H9 (cell line): ENCODE data around the gene PFN1. TPM values are rescaled to one million over a fixed set of nuclear protein-coding genes. Genes with fewer than 3 reads are reported as not detected.
A peak's percentile ranks its signal among the peaks of the same experiment; 100 is the strongest.

ENCODE experiments used
- DNase-seq: peaks from one replicate; pipeline ENCODE4 v3.0.0-alpha.2; 2017
- H2AFZ ChIP-seq: one replicate; pipeline ENCODE4 v1.6.1; 2013; ENCODE audit warnings: mild to moderate bottlenecking, low read length, control low read depth, moderate library complexity
- H2AK5ac ChIP-seq: 2 replicates; pipeline ENCODE4 v1.6.1; 2013; ENCODE audit warnings: low read length, control low read depth, mixed read lengths; ENCODE audit not compliant: insufficient read length
- H2BK120ac ChIP-seq: one replicate; pipeline ENCODE4 v1.6.1; 2013; ENCODE audit warnings: low read depth, mild to moderate bottlenecking, low read length, control low read depth, inconsistent platforms; ENCODE audit not compliant: poor library complexity, severe bottlenecking
- H2BK12ac ChIP-seq: 2 replicates; pipeline ENCODE4 v1.6.1; 2013; ENCODE audit warnings: low read length, control low read depth, mixed read lengths, low read depth; ENCODE audit not compliant: insufficient read length
- H2BK15ac ChIP-seq: 2 replicates; pipeline ENCODE4 v1.6.1; 2013; ENCODE audit warnings: low read depth, low read length, control low read depth
- H2BK20ac ChIP-seq: one replicate; pipeline ENCODE4 v1.6.1; 2013; ENCODE audit warnings: low read depth, mild to moderate bottlenecking, low read length, control low read depth, inconsistent platforms; ENCODE audit not compliant: poor library complexity, severe bottlenecking
- H2BK5ac ChIP-seq: 2 replicates; pipeline ENCODE4 v1.6.1; 2013; ENCODE audit warnings: low read length, control low read depth, mixed read lengths; ENCODE audit not compliant: insufficient read length
- H3K14ac ChIP-seq: 2 replicates; pipeline ENCODE4 v1.6.1; 2013; ENCODE audit warnings: low read length, control low read depth; ENCODE audit not compliant: insufficient read depth
- H3K18ac ChIP-seq: 2 replicates; pipeline ENCODE4 v1.6.1; 2013; ENCODE audit warnings: low read depth, mild to moderate bottlenecking, mixed read lengths, low read length, control low read depth; ENCODE audit not compliant: insufficient read length
- H3K23ac ChIP-seq: 2 replicates; pipeline ENCODE4 v1.6.1; 2013; ENCODE audit warnings: low read length, control low read depth, mixed read lengths, low read depth; ENCODE audit not compliant: insufficient read length
- H3K23me2 ChIP-seq: 2 replicates; pipeline ENCODE4 v1.6.1; 2013; ENCODE audit warnings: low read depth, mild to moderate bottlenecking, mixed read lengths, low read length, control low read depth; ENCODE audit not compliant: insufficient read length, poor library complexity, severe bottlenecking
- H3K27ac ChIP-seq: 2 replicates; pipeline ENCODE4 v1.5.1; 2013; ENCODE audit warnings: low read length, control low read depth, mixed read lengths, low read depth; ENCODE audit not compliant: insufficient read length
- H3K27me3 ChIP-seq: 2 replicates; pipeline ENCODE4 v1.6.1; 2013; ENCODE audit warnings: low read length, control low read depth, inconsistent platforms; ENCODE audit not compliant: insufficient read depth
- H3K4ac ChIP-seq: 2 replicates; pipeline ENCODE4 v1.6.1; 2013; ENCODE audit warnings: low read depth, mild to moderate bottlenecking, control low read depth, inconsistent platforms, low read length, moderate library complexity
- H3K4me1 ChIP-seq: 2 replicates; pipeline ENCODE4 v1.6.1; 2013; ENCODE audit warnings: low read length, control low read depth, inconsistent platforms; ENCODE audit not compliant: insufficient read depth
- H3K4me2 ChIP-seq: 2 replicates; pipeline ENCODE4 v1.6.1; 2013; ENCODE audit warnings: low read length, control low read depth, mixed read lengths; ENCODE audit not compliant: insufficient read length, insufficient read depth
- H3K56ac ChIP-seq: 2 replicates; pipeline ENCODE4 v1.6.1; 2013; ENCODE audit warnings: low read depth, mild to moderate bottlenecking, mixed read lengths, low read length, control low read depth; ENCODE audit not compliant: insufficient read length
- H3K79me1 ChIP-seq: 2 replicates; pipeline ENCODE4 v1.6.1; 2013; ENCODE audit warnings: low read depth, mild to moderate bottlenecking, moderate library complexity, low read length, control low read depth, inconsistent platforms; ENCODE audit not compliant: insufficient read depth, poor library complexity, severe bottlenecking
- H3K79me2 ChIP-seq: 2 replicates; pipeline ENCODE4 v1.6.1; 2013; ENCODE audit warnings: low read length, control low read depth, inconsistent platforms; ENCODE audit not compliant: insufficient read depth
- H3K9ac ChIP-seq: 2 replicates; pipeline ENCODE4 v1.6.1; 2013; ENCODE audit warnings: low read length, control low read depth, mixed read lengths; ENCODE audit not compliant: insufficient read length; ENCODE audit errors: extremely low read depth
- H3K9me3 ChIP-seq: one replicate; pipeline ENCODE4 v1.6.1; 2013; ENCODE audit warnings: low read depth, low read length, inconsistent platforms; ENCODE audit not compliant: control insufficient read depth
- H3T11ph ChIP-seq: one replicate; pipeline ENCODE4 v1.6.1; 2013; ENCODE audit warnings: mild to moderate bottlenecking, low read length, control low read depth, inconsistent platforms
- H4K20me1 ChIP-seq: one replicate; pipeline ENCODE4 v1.6.1; 2013; ENCODE audit not compliant: control insufficient read depth, insufficient read length, insufficient read depth
- H4K5ac ChIP-seq: 2 replicates; pipeline ENCODE4 v1.6.1; 2013; ENCODE audit warnings: low read depth, mild to moderate bottlenecking, mixed read lengths, low read length, control low read depth; ENCODE audit not compliant: insufficient read length
- H4K8ac ChIP-seq: replicated peaks from 2 replicates; pipeline ENCODE4 v1.6.1; 2013; ENCODE audit warnings: low read length, control low read depth, mixed read lengths, low read depth; ENCODE audit not compliant: insufficient read length
- H4K91ac ChIP-seq: 2 replicates; pipeline ENCODE4 v1.6.1; 2013; ENCODE audit warnings: low read depth, mild to moderate bottlenecking, moderate library complexity, mixed read lengths, low read length, control low read depth; ENCODE audit not compliant: insufficient read length
- H3K27ac Mint-ChIP-seq, 3 experiments: 2 replicates in 2 of 3; 3 replicates in 1 of 3; pipeline ENCODE4 v1.8.0; 2020 to 2021; ENCODE audit warnings: mixed read lengths in 3 of 3, mild to moderate bottlenecking in 1 of 3, moderate library complexity in 1 of 3
- H3K27me3 Mint-ChIP-seq: 2 replicates; pipeline ENCODE4 v1.8.0; 2021; ENCODE audit warnings: low read depth, mild to moderate bottlenecking, moderate library complexity, mixed read lengths
- H3K36me3 Mint-ChIP-seq, 3 experiments: 2 replicates in 2 of 3; 3 replicates in 1 of 3; pipeline ENCODE4 v1.8.0; 2020 to 2021; ENCODE audit warnings: low read depth in 3 of 3, mixed read lengths in 3 of 3; ENCODE audit not compliant: insufficient read depth in 1 of 3
- H3K4me1 Mint-ChIP-seq, 2 experiments: 2 replicates each; pipeline ENCODE4 v1.8.0; 2020; ENCODE audit warnings: mixed read lengths in 2 of 2
- H3K4me3 Mint-ChIP-seq, 2 experiments: 2 replicates in 1 of 2; 3 replicates in 1 of 2; pipeline ENCODE4 v1.8.0; 2020 to 2021; ENCODE audit warnings: mild to moderate bottlenecking in 2 of 2, mixed read lengths in 2 of 2, moderate library complexity in 1 of 2
- H3K9me3 Mint-ChIP-seq, 2 experiments: 2 replicates in 1 of 2; 3 replicates in 1 of 2; pipeline ENCODE4 v1.8.0; 2020; ENCODE audit warnings: mild to moderate bottlenecking in 2 of 2, mixed read lengths in 2 of 2, moderate library complexity in 1 of 2
- WGBS: extraction: QIAGEN DNeasy Blood & Tissue Kit; methylation state at CpG from one replicate; pipeline ENCODE4 v1.1.7; 2013; ENCODE audit warnings: missing lambda C conversion rate, low lambda C conversion rate, mixed read lengths; ENCODE audit not compliant: insufficient read length; ENCODE audit errors: extremely low coverage; 5-methylcytosine and 5-hydroxymethylcytosine counted together
- total RNA-seq: library from RNA; stranded (reverse); gene quantifications from 2 replicates; pipeline ENCODE4 v1.2.1, GENCODE V29; 2021
- TF ChIP-seq, protein P1 (sequence below): fragments of 200-600 bp; sonication (generic); conservative IDR thresholded peaks from 3 replicates; pipeline ENCODE4 v1.8.0; 2021; ENCODE audit warnings: antibody characterized with exemption, mild to moderate bottlenecking

PFN1 gene
- total RNA-seq, 1 experiment from 2014 or later: 1,149 TPM

DNA sequence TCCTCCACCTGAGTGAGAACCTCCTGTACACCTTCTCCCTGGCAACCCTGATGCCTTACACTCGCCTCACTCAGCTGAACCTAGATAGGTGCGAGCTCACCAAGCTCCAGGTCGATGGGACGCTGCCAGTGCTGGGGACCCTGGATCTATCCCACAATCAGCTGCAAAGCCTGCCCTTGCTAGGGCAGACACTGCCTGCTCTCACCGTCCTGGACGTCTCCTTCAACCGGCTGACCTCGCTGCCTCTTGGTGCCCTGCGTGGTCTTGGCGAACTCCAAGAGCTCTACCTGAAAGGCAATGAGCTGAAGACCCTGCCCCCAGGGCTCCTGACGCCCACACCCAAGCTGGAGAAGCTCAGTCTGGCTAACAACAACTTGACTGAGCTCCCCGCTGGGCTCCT, 15.6 kb downstream of the PFN1 start:
- Histone ChIP-seq H3T11ph (no peak overlapping the region), H3K9me3 (no peaks in the 10 kb centered on the region), H3K79me2 (no peaks in the 10 kb centered on the region), H3K23me2 (no peaks in the 10 kb centered on the region), H2BK5ac (no peak overlapping the region), H3K56ac (no peak overlapping the region), H3K4ac (no peak overlapping the region), H2AFZ (no peak overlapping the region), H2AK5ac (no peak overlapping the region), H2BK20ac (no peak overlapping the region), H2BK120ac (no peak overlapping the region), H4K5ac (no peak overlapping the region), H3K14ac (no peak overlapping the region), H4K8ac (no peak overlapping the region), H3K4me2 (no peak overlapping the region), H3K27me3 (no peaks in the 10 kb centered on the region), H3K79me1 (no peaks in the 10 kb centered on the region), H2BK12ac (no peak overlapping the region), H3K27ac (no peak overlapping the region), H3K23ac (no peak overlapping the region), H2BK15ac (no peak overlapping the region), H4K91ac (no peak overlapping the region), H3K9ac (no peak overlapping the region), H3K4me1 (no peaks in the 10 kb centered on the region), H4K20me1 (peaks cover 3% of the 10 kb centered on the region), H3K18ac (no peak overlapping the region)
- Mint-ChIP-seq H3K27me3 (no peaks in the 10 kb centered on the region; the same call in 1 of the 2 replicates), H3K27ac (peak overlapping the region in 1 of 3 experiments; percentile 87; a peak in 1 of 7 replicates), H3K36me3 (peaks cover 11 to 45% (median 23%) of the 10 kb centered on the region in 3 experiments), H3K4me3 (no peak overlapping the region), H3K9me3 (no peaks in the 10 kb centered on the region), H3K4me1 (peaks cover 16 to 19% of the 10 kb centered on the region in 2 experiments)
- DNase-seq: no peak
- no CpG with 5 or more reads among the region's 12 CpGs for WGBS
- TF ChIP-seq, protein P1, sequence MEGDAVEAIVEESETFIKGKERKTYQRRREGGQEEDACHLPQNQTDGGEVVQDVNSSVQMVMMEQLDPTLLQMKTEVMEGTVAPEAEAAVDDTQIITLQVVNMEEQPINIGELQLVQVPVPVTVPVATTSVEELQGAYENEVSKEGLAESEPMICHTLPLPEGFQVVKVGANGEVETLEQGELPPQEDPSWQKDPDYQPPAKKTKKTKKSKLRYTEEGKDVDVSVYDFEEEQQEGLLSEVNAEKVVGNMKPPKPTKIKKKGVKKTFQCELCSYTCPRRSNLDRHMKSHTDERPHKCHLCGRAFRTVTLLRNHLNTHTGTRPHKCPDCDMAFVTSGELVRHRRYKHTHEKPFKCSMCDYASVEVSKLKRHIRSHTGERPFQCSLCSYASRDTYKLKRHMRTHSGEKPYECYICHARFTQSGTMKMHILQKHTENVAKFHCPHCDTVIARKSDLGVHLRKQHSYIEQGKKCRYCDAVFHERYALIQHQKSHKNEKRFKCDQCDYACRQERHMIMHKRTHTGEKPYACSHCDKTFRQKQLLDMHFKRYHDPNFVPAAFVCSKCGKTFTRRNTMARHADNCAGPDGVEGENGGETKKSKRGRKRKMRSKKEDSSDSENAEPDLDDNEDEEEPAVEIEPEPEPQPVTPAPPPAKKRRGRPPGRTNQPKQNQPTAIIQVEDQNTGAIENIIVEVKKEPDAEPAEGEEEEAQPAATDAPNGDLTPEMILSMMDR: no peak
